GM19239 (cell line): ENCODE data around the gene OGFOD1.

Experiments used
- DNase-seq: peaks from one replicate; pipeline ENCODE4 v3.0.0; 2011; ENCODE audit warnings: low spot score; ENCODE audit not compliant: insufficient read length
- FAIRE-seq: peaks from 2 replicates; lab custom pipeline; 2011; peaks lifted over from hg19 to GRCh38; lab: Jason Lieb, UNC

Gene OGFOD1

DNA sequence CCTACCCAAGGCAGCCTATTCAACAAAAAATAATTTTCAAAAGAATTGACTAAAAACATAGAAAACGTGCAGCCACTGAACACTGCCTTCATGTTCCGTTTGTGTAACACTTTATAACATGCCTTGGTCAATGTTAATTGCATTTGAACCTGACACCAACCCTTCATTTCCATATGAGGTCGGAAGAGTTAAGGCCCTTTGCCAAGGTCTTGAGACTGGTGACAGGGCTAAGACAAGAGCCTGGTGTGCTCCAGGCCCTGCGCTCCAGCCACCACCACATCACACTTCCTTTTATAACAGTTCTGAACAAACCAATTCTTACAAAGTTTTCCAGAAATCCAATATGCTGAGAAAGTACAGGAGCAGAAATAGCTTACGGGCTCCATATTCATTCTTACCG, 64.3 kb downstream of the OGFOD1 start:
- no peak for FAIRE-seq

DNA sequence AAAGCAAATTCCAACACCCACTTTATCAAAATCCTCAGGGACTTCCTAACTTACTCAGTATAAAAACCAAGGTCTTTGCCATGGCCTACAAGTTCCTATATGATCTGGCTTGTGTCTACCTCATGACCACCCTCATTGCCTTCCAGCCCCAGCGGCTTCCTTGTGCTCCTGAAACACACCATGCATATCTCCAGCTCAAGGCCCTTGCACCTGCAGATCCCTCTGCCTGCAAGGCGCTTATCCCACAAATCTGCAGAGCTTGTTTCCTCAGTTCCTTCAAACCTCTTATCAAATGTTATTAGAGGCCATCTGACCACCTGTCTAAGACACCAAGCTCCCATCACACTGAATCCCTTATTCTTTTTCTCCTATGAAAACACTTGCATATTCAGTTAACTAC, 65.9 kb downstream of the OGFOD1 start:
- FAIRE-seq: no peak
- DNase-seq: no peak

More for the DNA sequence above, 64.3 kb downstream of the OGFOD1 start:
- DNase-seq: no peak

GRCh38 chr16:56518425-56518824, 67.1 kb downstream of the OGFOD1 start:
- DNase-seq (no peak), FAIRE-seq (no peak)

DNA sequence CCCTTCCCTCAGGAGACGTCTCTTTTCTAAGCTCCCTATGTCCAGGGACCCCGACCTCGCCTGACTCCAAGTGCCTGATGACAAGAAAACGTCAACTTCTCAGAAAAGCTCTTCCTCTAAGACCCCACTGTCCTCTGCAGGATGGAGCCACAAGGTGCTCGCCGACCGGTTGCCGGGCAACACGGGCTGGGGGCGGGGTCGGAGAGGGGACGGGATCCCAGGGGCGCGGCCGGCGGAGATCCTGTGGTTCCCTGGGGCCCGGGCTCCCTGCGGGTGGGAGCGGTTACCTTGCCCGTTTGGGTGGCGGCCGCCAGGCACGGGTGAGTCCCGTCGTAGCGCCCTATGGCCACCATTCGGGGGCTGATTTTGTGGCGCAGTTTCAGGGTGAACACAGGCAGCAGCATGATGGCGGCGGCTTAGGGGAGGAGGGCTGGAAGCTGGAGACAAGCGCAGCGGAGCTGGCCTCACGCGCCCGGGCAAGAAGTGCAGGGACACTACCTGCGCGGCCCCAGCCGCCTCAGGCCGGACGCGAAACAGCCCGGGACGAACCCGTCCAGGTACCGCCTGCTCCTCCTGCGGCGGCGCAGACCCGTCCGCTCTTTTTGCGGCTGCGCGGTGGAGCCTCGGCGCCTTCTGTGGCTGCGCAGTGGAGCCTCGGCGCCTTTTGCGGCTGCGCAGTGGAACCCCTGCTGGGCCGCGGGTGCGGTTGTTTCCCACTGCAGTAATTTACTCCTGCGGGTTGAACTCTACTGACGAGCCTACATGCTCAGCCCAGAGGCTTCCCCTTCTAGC, 68.3 kb downstream of the OGFOD1 start, which contains the start of gene BBS2:
Gene BBS2, minus strand, starts transcription at position 566 of the 792 bp plus-strand sequence. Its CDS starts 162 bp downstream, at position 404.
- peak; percentile 86 for FAIRE-seq

GRCh38 chr16:56520251-56520577, 68.9 kb downstream of the OGFOD1 start:
- no peak for DNase-seq
- FAIRE-seq: no peak

More for the DNA sequence above, 68.3 kb downstream of the OGFOD1 start, which contains the start of gene BBS2:
- peak; percentile 77 for DNase-seq

DNA sequence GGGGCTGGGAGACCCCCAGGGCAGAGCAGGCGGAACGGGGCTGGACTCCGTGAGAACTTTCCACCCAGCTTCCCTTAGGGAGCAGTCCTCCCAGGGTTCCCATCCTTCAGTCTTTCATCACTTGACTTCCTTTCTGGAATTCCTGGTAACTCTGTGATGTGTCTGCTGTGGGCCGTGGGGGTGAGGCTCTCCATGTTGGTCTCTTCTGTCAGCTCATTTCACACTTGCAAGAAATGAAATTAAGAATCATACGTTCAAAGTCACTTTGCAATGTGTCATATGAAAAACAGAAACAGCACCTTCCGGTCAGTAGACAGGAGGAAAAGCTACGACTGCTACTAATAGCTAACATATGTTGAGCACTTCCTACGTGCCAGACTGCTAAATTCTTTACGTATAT, 73.9 kb downstream of the OGFOD1 start:
- FAIRE-seq: no peak
- no peak for DNase-seq
